Nephron progenitor cell (in vitro differentiated cells): ENCODE data around the gene PAPOLB.

Experiments
- DNase-seq: peaks from one replicate; pipeline ENCODE4 v3.0.0; 2021
- H3K27ac Mint-ChIP-seq: 2 replicates; pipeline ENCODE4 v1.8.0; 2021; ENCODE audit warnings: mild to moderate bottlenecking, moderate library complexity, mixed read lengths
- H3K27me3 Mint-ChIP-seq: 2 replicates; pipeline ENCODE4 v1.8.0; 2021; ENCODE audit warnings: mild to moderate bottlenecking, low read depth, mixed read lengths; ENCODE audit not compliant: poor library complexity
- H3K36me3 Mint-ChIP-seq: 2 replicates; pipeline ENCODE4 v1.8.0; 2021; ENCODE audit warnings: low read depth, mixed read lengths
- H3K4me1 Mint-ChIP-seq: 2 replicates; pipeline ENCODE4 v1.8.0; 2021; ENCODE audit warnings: mixed read lengths
- H3K4me3 Mint-ChIP-seq: 2 replicates; pipeline ENCODE4 v1.8.0; 2021; ENCODE audit warnings: mild to moderate bottlenecking, moderate library complexity, mixed read lengths
- H3K9me3 Mint-ChIP-seq: 2 replicates; pipeline ENCODE4 v1.8.0; 2021; ENCODE audit warnings: mild to moderate bottlenecking, moderate library complexity, mixed read lengths
- TF ChIP-seq, protein P1 (sequence below): fragments of 200-600 bp; sonication (generic); IDR thresholded peaks from 2 replicates; pipeline ENCODE4 v1.5.0; 2021; ENCODE audit warnings: antibody characterized with exemption

The PAPOLB gene

DNA sequence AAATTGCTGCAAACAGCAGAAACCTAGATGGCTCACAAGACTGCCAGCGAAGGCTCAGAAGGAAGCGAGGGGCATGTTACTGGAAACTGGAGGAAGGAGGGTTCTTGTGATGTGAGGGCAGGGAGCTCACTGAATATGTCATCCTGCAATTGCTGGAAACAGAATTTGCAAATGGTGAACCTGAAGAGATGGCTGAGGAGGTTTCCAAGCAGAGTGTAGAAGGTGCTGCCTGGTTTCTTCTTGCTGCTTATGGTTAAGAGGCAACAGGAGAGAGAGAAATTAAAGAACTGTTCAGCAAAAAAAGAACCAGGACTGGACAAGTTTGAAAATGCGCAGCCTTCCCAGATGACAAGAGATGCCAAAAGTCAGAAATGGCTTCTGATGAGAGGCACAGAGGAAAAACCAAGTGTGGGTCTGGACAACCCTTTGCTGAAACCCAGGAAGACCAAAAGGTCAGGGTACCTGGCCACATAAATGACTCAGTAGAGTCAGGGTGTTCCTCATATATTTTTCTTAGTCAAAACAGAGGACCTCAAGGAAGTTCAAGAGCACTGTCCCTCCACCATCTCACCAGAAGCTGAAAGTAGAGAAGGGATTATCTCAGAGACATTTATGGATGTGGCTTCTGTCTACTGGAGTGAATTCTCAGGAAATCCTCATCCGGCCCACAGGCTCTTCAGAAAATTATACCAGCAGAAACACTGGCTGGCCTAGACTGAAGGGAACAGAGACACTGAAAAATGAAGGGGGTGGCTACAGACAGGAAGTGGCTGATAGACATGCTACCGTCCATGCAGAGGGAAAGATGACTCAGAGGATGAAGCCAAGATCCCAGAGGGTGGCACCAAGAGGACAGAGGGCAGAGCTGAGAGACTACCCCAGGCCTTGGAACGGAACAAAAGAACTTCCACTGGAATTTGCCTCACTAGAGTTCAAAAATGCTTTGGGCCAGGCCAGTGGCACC lies 10.1 kb downstream of the PAPOLB start:
- TF ChIP-seq, protein P1, sequence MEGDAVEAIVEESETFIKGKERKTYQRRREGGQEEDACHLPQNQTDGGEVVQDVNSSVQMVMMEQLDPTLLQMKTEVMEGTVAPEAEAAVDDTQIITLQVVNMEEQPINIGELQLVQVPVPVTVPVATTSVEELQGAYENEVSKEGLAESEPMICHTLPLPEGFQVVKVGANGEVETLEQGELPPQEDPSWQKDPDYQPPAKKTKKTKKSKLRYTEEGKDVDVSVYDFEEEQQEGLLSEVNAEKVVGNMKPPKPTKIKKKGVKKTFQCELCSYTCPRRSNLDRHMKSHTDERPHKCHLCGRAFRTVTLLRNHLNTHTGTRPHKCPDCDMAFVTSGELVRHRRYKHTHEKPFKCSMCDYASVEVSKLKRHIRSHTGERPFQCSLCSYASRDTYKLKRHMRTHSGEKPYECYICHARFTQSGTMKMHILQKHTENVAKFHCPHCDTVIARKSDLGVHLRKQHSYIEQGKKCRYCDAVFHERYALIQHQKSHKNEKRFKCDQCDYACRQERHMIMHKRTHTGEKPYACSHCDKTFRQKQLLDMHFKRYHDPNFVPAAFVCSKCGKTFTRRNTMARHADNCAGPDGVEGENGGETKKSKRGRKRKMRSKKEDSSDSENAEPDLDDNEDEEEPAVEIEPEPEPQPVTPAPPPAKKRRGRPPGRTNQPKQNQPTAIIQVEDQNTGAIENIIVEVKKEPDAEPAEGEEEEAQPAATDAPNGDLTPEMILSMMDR, result no peak
- H3K4me1 Mint-ChIP-seq, result peaks cover 3% of the 10 kb centered on the region
- H3K4me3 Mint-ChIP-seq, result no peak overlapping the region
- H3K36me3 Mint-ChIP-seq, result peaks cover 6% of the 10 kb centered on the region
- no peak for DNase-seq
- H3K27me3 Mint-ChIP-seq, result peaks cover 11% of the 10 kb centered on the region
- peaks cover 28% of the 10 kb centered on the region for H3K9me3 Mint-ChIP-seq
- no peak overlapping the region for H3K27ac Mint-ChIP-seq

- Mint-ChIP-seq H3K4me3 (no peak overlapping the region), H3K27ac (no peak overlapping the region), H3K36me3 (peaks cover 6% of the 10 kb centered on the region), H3K4me1 (peaks cover 5% of the 10 kb centered on the region), H3K27me3 (peaks cover 11% of the 10 kb centered on the region), H3K9me3 (peaks cover 28% of the 10 kb centered on the region)
- DNase-seq, result no peak
- TF ChIP-seq, protein P1, result no peak
Observed at GRCh38 chr7:4850262-4850795, 11.5 kb downstream of the PAPOLB start.

- TF ChIP-seq, protein P1, result no peak
- Mint-ChIP-seq H3K9me3 (peaks cover 28% of the 10 kb centered on the region), H3K36me3 (peaks cover 6% of the 10 kb centered on the region), H3K4me3 (no peak overlapping the region), H3K27ac (no peak overlapping the region), H3K4me1 (peaks cover 8% of the 10 kb centered on the region), H3K27me3 (peaks cover 14% of the 10 kb centered on the region)
- no peak for DNase-seq
Observed at GRCh38 chr7:4849390-4849789, 12.4 kb downstream of the PAPOLB start.

GRCh38 chr7:4845740-4846142 lies 16.1 kb downstream of the PAPOLB start:
- no peak overlapping the region for H3K4me3 Mint-ChIP-seq
- H3K27me3 Mint-ChIP-seq, result peaks cover 14% of the 10 kb centered on the region
- DNase-seq, result peak; percentile 42
- H3K36me3 Mint-ChIP-seq, result no peaks in the 10 kb centered on the region
- H3K4me1 Mint-ChIP-seq, result peaks cover 23% of the 10 kb centered on the region
- TF ChIP-seq, protein P1, result peak; percentile 18
- peaks cover 5% of the 10 kb centered on the region for H3K9me3 Mint-ChIP-seq
- H3K27ac Mint-ChIP-seq, result no peak overlapping the region

- Mint-ChIP-seq H3K27ac (peak overlapping the region; percentile 91), H3K27me3 (peaks cover 6% of the 10 kb centered on the region), H3K9me3 (no peaks in the 10 kb centered on the region), H3K4me1 (peaks cover 32% of the 10 kb centered on the region), H3K4me3 (no peak overlapping the region), H3K36me3 (no peaks in the 10 kb centered on the region)
- TF ChIP-seq, protein P1, result no peak
- no peak for DNase-seq
Observed at GRCh38 chr7:4842319-4843064, 19.3 kb downstream of the PAPOLB start.
